Heart left ventricle (tissue), 13 donors: ENCODE results near the gene APCDD1.

ENCODE experiments used
- CTCF ChIP-seq, 12 donors: fragments of 200-600 bp; sonication (generic) in 4 of 12; IDR thresholded peaks; one replicate each; pipeline versions ENCODE4 v1.5.0 to v1.8.0; 2018 to 2022; ENCODE audit warnings: antibody characterized with exemption in 12 of 12, mild to moderate bottlenecking in 5 of 12
- POLR2A ChIP-seq, 2 donors: fragments of 450-650 bp; IDR thresholded peaks; one replicate each; pipeline ENCODE4 v1.6.1; 2017; ENCODE audit warnings: antibody characterized with exemption in 2 of 2, mild to moderate bottlenecking in 2 of 2, moderate library complexity in 2 of 2
- donor health status: ischemic (EF 13 %, LVEDD 7.1; RV severe dilation, severe dysfunction).
- donor health status: DM: no; HTN: yes; CAD: no.
- donor health status: DM: no; HTN: no; CAD: no.
- donor health status: ischemic (EF 25% LVEDD 6.9; RV normal size, moderate dysfunction).
- donor health status: ischemic (EF 25% LVEDD 5.7; RV mildly dilated, moderate dysfunction).
- donor health status: ischemic (EF 35%, LVEDD 5.7; RV mildly dilated, moderate dysfunction).
- donor health status: nonischemic (EF 11% LVEDD 7.7; RV severe dilation, severe dysfunction).
- donor health status: DM: yes; HTN: yes; CAD: no.
- donor health status: PGD.
- donor health status: ischemic (EF 29% LVEDD 5.4; RV normal size, mild dysfunction).
- donor health status: nonischemic (EF 23%, LVEDD 6.1; RV moderate dilation, normal function).

DNA sequence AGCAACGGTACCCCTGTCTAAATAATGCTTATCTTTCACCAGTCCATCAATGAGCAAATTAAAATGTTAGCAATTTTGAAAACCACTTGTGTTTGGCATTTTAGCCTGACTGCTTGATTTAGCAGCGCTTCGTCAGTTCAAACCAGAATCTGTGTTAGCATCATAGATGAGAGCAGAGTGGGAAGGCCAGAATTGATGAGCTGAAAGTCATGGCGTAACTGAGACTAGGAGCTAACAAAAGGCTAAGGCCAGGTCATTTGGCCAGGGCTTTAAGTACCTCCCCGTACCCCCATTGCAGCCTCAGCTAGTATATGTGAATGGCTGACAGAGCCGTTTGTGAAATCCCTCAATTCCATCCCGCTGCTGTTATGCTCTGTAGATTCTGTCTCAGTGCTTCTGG, 16.0 kb downstream of the APCDD1 start:
- no peak for TF ChIP-seq POLR2A (IDR thresholded peaks at IDR 0.05)
- TF ChIP-seq CTCF (IDR thresholded peaks at IDR 0.05) = no peak
